ENCODE results near the gene NOC4L. TPM values are rescaled to one million over a fixed set of nuclear protein-coding genes. Genes with fewer than 3 reads are reported as not detected.

Gene NOC4L
- total and polyA plus RNA-seq, 2 experiments from 2014 or later = 42.4 to 54.7 TPM

DNA sequence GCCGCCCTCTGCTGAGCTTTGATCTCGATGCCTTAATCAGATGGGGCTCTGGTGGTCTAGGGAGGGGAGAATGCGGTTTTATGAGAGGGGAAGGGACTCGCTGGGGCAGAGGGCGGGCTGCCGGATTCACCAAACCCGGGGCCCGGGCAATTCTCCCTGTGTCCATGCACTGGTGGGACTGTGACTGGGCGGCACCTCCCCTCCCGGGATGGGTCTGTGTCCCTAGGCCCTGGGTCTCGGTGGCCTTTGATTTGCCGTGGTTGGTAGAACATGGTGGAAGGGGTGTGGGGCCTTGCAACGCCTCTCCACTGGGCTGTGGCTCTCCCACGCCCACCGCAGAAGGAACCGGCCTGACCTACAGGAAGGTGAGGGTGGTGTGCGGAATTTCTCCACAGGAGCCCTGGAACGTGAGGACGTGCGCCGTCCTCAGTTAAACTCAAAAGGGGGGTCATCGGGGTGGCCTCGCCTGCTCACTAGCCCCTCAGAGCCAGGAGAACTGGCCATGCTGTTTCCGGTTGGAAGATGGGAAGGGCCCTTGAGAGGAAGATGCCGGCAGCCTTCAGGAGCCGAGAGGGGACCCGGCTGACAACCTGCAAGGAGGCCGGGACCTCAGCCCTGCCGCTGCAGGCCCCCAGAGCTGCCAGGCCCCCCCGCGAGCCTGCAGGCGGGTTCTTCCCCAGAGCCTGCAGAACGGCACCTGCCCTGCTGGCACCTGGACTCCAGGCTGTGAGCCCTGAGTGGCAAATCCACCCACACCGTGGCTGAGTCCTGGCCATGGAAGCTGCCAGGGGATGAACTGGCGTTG, 43.6 kb downstream of the NOC4L start:
- Histone ChIP-seq H3K36me3 (ENCODE audit: insufficient read depth) (no peaks in the 10 kb centered on the region), H3F3A (replicated peaks; ENCODE audit: low read depth) (0 out of 2 replicates have a peak, but pooled peaks cover 2% of the 10 kb centered on the region), H2AFZ (no peak overlapping the region), H3K27ac (ENCODE audit: low read depth) (no peak overlapping the region), H3K4me1 (ENCODE audit: insufficient read depth) (peaks cover 4% of the 10 kb centered on the region; the same call in 1 of the 2 replicates), H3K27me3 (ENCODE audit: insufficient read depth) (peaks cover 59% of the 10 kb centered on the region), H3K4me2 (no peak overlapping the region), H3K4me3 (no peak overlapping the region), H3K79me2 (replicated peaks; ENCODE audit: insufficient read depth) (no peaks in the 10 kb centered on the region), H4K20me1 (replicated peaks; ENCODE audit: insufficient read depth) (no peaks in the 10 kb centered on the region), H3K9me2 (ENCODE audit: insufficient read depth) (no peaks in the 10 kb centered on the region)
- Mint-ChIP-seq H3K9me3 (peaks cover 8% of the 10 kb centered on the region; the same call in 2 of the 3 replicates), H3K4me1 (peaks cover 10% of the 10 kb centered on the region), H3K4me3 (no peak overlapping the region), H3K27ac (no peak overlapping the region), H3K27me3 (ENCODE audit: insufficient read depth, low read depth, poor library complexity) (peaks cover 66% of the 10 kb centered on the region), H3K36me3 (ENCODE audit: low read depth) (peaks cover 4% of the 10 kb centered on the region; the same call in 1 of the 3 replicates)
- ATAC-seq (no peak), DNase-seq (ENCODE audit: low spot score) (no peak)
- TF ChIP-seq ZNF331 (CRISPR knock-in tag; IDR thresholded peaks at IDR 0.05; ENCODE audit: low read depth) = no peak

DNA sequence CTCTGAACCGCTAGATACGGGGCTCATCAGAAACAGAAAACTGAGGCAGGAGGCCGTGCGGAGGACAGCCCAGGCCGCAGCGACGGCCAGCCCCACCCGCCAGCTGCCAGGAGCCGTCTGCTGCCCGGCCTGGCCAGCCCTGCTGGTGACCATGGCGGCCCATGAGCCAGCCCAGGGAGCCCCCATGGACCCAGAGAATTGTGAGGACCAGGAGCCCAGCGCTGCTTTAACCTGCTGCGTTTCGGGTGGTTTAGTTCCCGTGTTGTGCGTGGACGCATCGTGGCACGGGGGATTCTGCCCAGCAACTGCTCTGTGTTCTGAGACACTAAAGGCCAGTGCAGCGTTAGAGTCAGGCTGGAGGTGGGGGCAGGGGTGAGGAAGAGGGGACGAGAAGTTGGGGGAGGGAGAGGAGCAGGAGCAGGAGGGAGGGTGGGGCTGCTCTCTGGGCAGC, 44.2 kb downstream of the NOC4L start:
- Histone ChIP-seq H3K4me3 (peak overlapping the region; percentile 69; the same call in 1 of the 2 replicates), H3K36me3 (ENCODE audit: insufficient read depth) (no peaks in the 10 kb centered on the region), H3K4me2 (peak overlapping the region; percentile 75; the same call in 1 of the 2 replicates), H2AFZ (no peak overlapping the region), H3K79me2 (replicated peaks; ENCODE audit: insufficient read depth) (no peaks in the 10 kb centered on the region), H3K27ac (ENCODE audit: low read depth) (no peak overlapping the region), H4K20me1 (replicated peaks; ENCODE audit: insufficient read depth) (no peaks in the 10 kb centered on the region), H3K27me3 (ENCODE audit: insufficient read depth) (peaks cover 53% of the 10 kb centered on the region), H3F3A (replicated peaks; ENCODE audit: low read depth) (0 out of 2 replicates have a peak, but pooled peaks cover 2% of the 10 kb centered on the region), H3K4me1 (ENCODE audit: insufficient read depth) (peaks cover 4% of the 10 kb centered on the region; the same call in 1 of the 2 replicates), H3K9me2 (ENCODE audit: insufficient read depth) (no peaks in the 10 kb centered on the region)
- H3K27ac Mint-ChIP-seq = no peak overlapping the region
- no peak overlapping the region; the same call in 2 of the 3 replicates for H3K4me3 Mint-ChIP-seq
- peak; percentile 34 for DNase-seq (ENCODE audit: low spot score)
- H3K9me3 Mint-ChIP-seq = peaks cover 12% of the 10 kb centered on the region
- H3K4me1 Mint-ChIP-seq = peaks cover 10% of the 10 kb centered on the region
- peaks cover 67% of the 10 kb centered on the region for H3K27me3 Mint-ChIP-seq (ENCODE audit: insufficient read depth, low read depth, poor library complexity)
- no peak for ATAC-seq
- peaks cover 8% of the 10 kb centered on the region for H3K36me3 Mint-ChIP-seq (ENCODE audit: low read depth)
- TF ChIP-seq EZH2 (IDR thresholded peaks at IDR 0.05; ENCODE audit: low read depth, unreplicated experiment) = no peak
- TF ChIP-seq, protein P1, sequence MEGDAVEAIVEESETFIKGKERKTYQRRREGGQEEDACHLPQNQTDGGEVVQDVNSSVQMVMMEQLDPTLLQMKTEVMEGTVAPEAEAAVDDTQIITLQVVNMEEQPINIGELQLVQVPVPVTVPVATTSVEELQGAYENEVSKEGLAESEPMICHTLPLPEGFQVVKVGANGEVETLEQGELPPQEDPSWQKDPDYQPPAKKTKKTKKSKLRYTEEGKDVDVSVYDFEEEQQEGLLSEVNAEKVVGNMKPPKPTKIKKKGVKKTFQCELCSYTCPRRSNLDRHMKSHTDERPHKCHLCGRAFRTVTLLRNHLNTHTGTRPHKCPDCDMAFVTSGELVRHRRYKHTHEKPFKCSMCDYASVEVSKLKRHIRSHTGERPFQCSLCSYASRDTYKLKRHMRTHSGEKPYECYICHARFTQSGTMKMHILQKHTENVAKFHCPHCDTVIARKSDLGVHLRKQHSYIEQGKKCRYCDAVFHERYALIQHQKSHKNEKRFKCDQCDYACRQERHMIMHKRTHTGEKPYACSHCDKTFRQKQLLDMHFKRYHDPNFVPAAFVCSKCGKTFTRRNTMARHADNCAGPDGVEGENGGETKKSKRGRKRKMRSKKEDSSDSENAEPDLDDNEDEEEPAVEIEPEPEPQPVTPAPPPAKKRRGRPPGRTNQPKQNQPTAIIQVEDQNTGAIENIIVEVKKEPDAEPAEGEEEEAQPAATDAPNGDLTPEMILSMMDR (conservative IDR thresholded peaks at IDR 0.05; ENCODE audit: low read depth in 2 of 2) = no peak

DNA sequence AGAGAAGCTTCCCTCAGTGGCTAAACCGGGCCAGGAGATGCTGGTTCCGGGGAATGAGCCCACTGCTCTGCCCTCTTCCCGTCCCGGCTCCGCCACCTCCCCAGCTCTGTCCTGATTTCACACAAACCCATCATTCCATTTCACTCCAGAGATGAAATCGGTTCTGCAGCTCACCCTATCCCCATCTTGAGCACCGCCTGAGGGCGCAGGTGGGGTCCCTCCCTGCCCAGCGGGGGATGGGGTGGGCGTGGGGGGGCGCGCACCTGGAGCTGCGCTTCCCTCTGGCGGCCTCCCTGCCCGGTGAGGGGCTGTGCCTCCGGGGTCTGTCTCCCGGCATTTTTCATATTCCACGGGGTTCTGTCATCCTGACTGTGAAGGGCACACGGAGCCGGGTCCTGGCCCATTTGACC, 44.7 kb downstream of the NOC4L start:
- peak overlapping the region; percentile 69 for H3K4me3 ChIP-seq
- H3K36me3 ChIP-seq (ENCODE audit: insufficient read depth) = no peaks in the 10 kb centered on the region
- H3K4me1 ChIP-seq (ENCODE audit: insufficient read depth) = peaks cover 4% of the 10 kb centered on the region; the same call in 1 of the 2 replicates
- peaks cover 10% of the 10 kb centered on the region for H3K4me1 Mint-ChIP-seq
- H3K9me3 Mint-ChIP-seq = peaks cover 17% of the 10 kb centered on the region
- H3K27me3 Mint-ChIP-seq (ENCODE audit: insufficient read depth, low read depth, poor library complexity) = peaks cover 68% of the 10 kb centered on the region
- H3K4me3 Mint-ChIP-seq = peak overlapping the region; percentile 82
- peak overlapping the region; percentile 97 for H2AFZ ChIP-seq
- H3K4me2 ChIP-seq = peak overlapping the region; percentile 75
- peaks cover 10% of the 10 kb centered on the region for H3K36me3 Mint-ChIP-seq (ENCODE audit: low read depth)
- H3F3A ChIP-seq (replicated peaks; ENCODE audit: low read depth) = 0 out of 2 replicates have a peak, but pooled peaks cover 2% of the 10 kb centered on the region
- H3K27ac ChIP-seq (ENCODE audit: low read depth) = no peak overlapping the region
- no peak overlapping the region for H3K27ac Mint-ChIP-seq
- no peaks in the 10 kb centered on the region for H3K79me2 ChIP-seq (replicated peaks; ENCODE audit: insufficient read depth)
- TF ChIP-seq STAT1 (IDR thresholded peaks at IDR 0.05; ENCODE audit: unreplicated experiment) = no peak
- no peak for TF ChIP-seq EZH2 (IDR thresholded peaks at IDR 0.05; ENCODE audit: low read depth, unreplicated experiment)
- TF ChIP-seq, protein P1 (conservative IDR thresholded peaks at IDR 0.05; ENCODE audit: low read depth in 2 of 2) = peak in 1 of 2 experiments; percentile 11; a peak in 1 of 4 replicates
- DNase-seq (ENCODE audit: low spot score) = no peak
- H3K9me2 ChIP-seq (ENCODE audit: insufficient read depth) = no peaks in the 10 kb centered on the region
- no peaks in the 10 kb centered on the region for H4K20me1 ChIP-seq (replicated peaks; ENCODE audit: insufficient read depth)
- peaks cover 50% of the 10 kb centered on the region for H3K27me3 ChIP-seq (ENCODE audit: insufficient read depth)
- ATAC-seq = peak; percentile 6

Data from GM23338 (cell line).